ENCODE results near the gene MITF.

GRCh38 chr3:69999140-70000027, 260.1 kb downstream of the MITF start, which contains the start of gene SAMMSON:
- TF ChIP-seq CTCF (IDR thresholded peaks at IDR 0.05) (no peak), POLR2A (IDR thresholded peaks at IDR 0.05) (no peak)
